IMR-90 (cell line): ENCODE measurements around the gene CALHM6. TPM values are rescaled to one million over a fixed set of nuclear protein-coding genes. Genes with fewer than 3 reads are reported as not detected.

Source experiments
- ATAC-seq: fragments of 200-7000 bp; cut with Tn5 transposase; 2 replicates; pipeline ENCODE4 v1.9.1; 2020; ENCODE audit warnings: low read depth, mild to moderate bottlenecking, moderate library complexity
- BruUV-seq: library from RNA; stranded (reverse); fragments of 400-500 nt; replicated peaks from 2 replicates; lab custom pipeline; 2021; lab: Mats Ljungman, UMichigan
- CTCF ChIA-PET: fragments of 300-600 bp; formaldehyde crosslinking; extraction: SDS; loops from one replicate; lab custom pipeline; 2021; ENCODE audit warnings: antibody characterized with exemption; lab: Yijun Ruan, JAX
- POLR2A ChIA-PET: fragments of 300-600 bp; sonication (Branson Sonifier 250); formaldehyde crosslinking; loops from one replicate; lab custom pipeline; 2022; ENCODE audit warnings: antibody characterized with exemption; ENCODE audit not compliant: unreplicated experiment; lab: Charles Lee
- DNase-seq: peaks from one replicate; pipeline ENCODE4 v3.0.0; 2013
- H2AFZ ChIP-seq: replicated peaks from 2 replicates; pipeline ENCODE3; 2013; ENCODE audit warnings: low read length, mild to moderate bottlenecking; ENCODE audit not compliant: poor library complexity
- H2AK5ac ChIP-seq: 2 replicates; pipeline ENCODE4 v1.6.1; 2013; ENCODE audit warnings: low read depth, low read length, inconsistent platforms
- H2AK9ac ChIP-seq: replicated peaks from 2 replicates; pipeline ENCODE3; 2013; ENCODE audit warnings: mild to moderate bottlenecking, low read depth, low read length, moderate library complexity; ENCODE audit not compliant: poor library complexity
- H2BK120ac ChIP-seq: 2 replicates; pipeline ENCODE4 v1.6.1; 2013; ENCODE audit warnings: low read depth, low read length, inconsistent platforms
- H2BK15ac ChIP-seq: 3 replicates; pipeline ENCODE4 v1.6.1; 2013; ENCODE audit warnings: low read depth, low read length, inconsistent platforms
- H2BK20ac ChIP-seq: 2 replicates; pipeline ENCODE4 v1.6.1; 2013; ENCODE audit warnings: low read depth, mild to moderate bottlenecking, inconsistent platforms, low read length, moderate library complexity
- H2BK5ac ChIP-seq: 2 replicates; pipeline ENCODE4 v1.6.1; 2013; ENCODE audit warnings: mild to moderate bottlenecking, low read depth, low read length, inconsistent platforms; ENCODE audit not compliant: poor library complexity, severe bottlenecking
- H3K14ac ChIP-seq: replicated peaks from 2 replicates; pipeline ENCODE4 v1.6.1; 2013; ENCODE audit warnings: low read depth, low read length, inconsistent platforms
- H3K18ac ChIP-seq: 2 replicates; pipeline ENCODE4 v1.6.1; 2013; ENCODE audit warnings: low read depth, low read length, control low read depth
- H3K23ac ChIP-seq: 2 replicates; pipeline ENCODE4 v1.6.1; 2013; ENCODE audit warnings: low read depth, low read length, inconsistent platforms
- H3K27ac ChIP-seq: 2 replicates; pipeline ENCODE4 v1.5.1; 2013; ENCODE audit warnings: mild to moderate bottlenecking, control low read depth, low read length; ENCODE audit not compliant: insufficient read depth
- H3K27me3 ChIP-seq: 2 replicates; pipeline ENCODE4 v1.6.1; 2013; ENCODE audit warnings: low read length; ENCODE audit not compliant: control insufficient read depth, insufficient read depth
- H3K36me3 ChIP-seq: 2 replicates; pipeline ENCODE4 v1.6.1; 2013; ENCODE audit warnings: low read length, mixed read lengths; ENCODE audit not compliant: control insufficient read depth, insufficient read depth
- H3K4ac ChIP-seq: 2 replicates; pipeline ENCODE4 v1.6.1; 2013; ENCODE audit warnings: low read depth, low read length, inconsistent platforms
- H3K4me1 ChIP-seq: 2 replicates; pipeline ENCODE4 v1.6.1; 2013; ENCODE audit warnings: low read length, mixed read lengths; ENCODE audit not compliant: control insufficient read depth, insufficient read depth
- H3K4me2 ChIP-seq: 2 replicates; pipeline ENCODE4 v1.6.1; 2013; ENCODE audit warnings: low read depth, mild to moderate bottlenecking, control low read depth, low read length, moderate library complexity
- H3K4me3 ChIP-seq: 2 replicates; pipeline ENCODE4 v1.5.1; 2013; ENCODE audit warnings: low read depth, mild to moderate bottlenecking, control low read depth, low read length, moderate library complexity; ENCODE audit not compliant: insufficient read depth
- H3K56ac ChIP-seq: 2 replicates; pipeline ENCODE4 v1.6.1; 2013; ENCODE audit warnings: low read length, inconsistent platforms; ENCODE audit not compliant: insufficient read depth; ENCODE audit errors: extremely low read depth
- H3K79me1 ChIP-seq, 2 experiments: 2 replicates each; pipeline ENCODE4 v1.6.1; 2013; ENCODE audit warnings: low read length in 2 of 2, inconsistent platforms in 1 of 2, low read depth in 1 of 2
- H3K9ac ChIP-seq: 2 replicates; pipeline ENCODE4 v1.6.1; 2013; ENCODE audit warnings: low read depth, low read length, control low read depth
- H3K9me1 ChIP-seq: 2 replicates; pipeline ENCODE4 v1.6.1; 2013; ENCODE audit warnings: low read length, inconsistent platforms; ENCODE audit not compliant: insufficient read depth
- H3K9me3 ChIP-seq: 2 replicates; pipeline ENCODE4 v1.6.1; 2013; ENCODE audit warnings: low read length; ENCODE audit not compliant: control insufficient read depth, insufficient read depth
- H4K20me1 ChIP-seq: 2 replicates; pipeline ENCODE4 v1.6.1; 2013; ENCODE audit warnings: low read length, inconsistent platforms; ENCODE audit not compliant: insufficient read depth
- H4K5ac ChIP-seq: 2 replicates; pipeline ENCODE4 v1.6.1; 2013; ENCODE audit warnings: mild to moderate bottlenecking, low read depth, low read length, control low read depth
- H4K8ac ChIP-seq, 2 experiments: 2 replicates each; pipeline ENCODE4 v1.6.1; 2013; ENCODE audit warnings: low read depth in 2 of 2, low read length in 2 of 2, control low read depth in 1 of 2, inconsistent platforms in 1 of 2
- H4K91ac ChIP-seq: 2 replicates; pipeline ENCODE4 v1.6.1; 2013; ENCODE audit warnings: low read depth, low read length, inconsistent platforms; ENCODE audit not compliant: insufficient read depth
- BHLHE40 ChIP-seq: fragments of 150-350 bp; IDR thresholded peaks from 2 replicates; pipeline ENCODE4 v1.6.1; 2016; ENCODE audit warnings: mild to moderate bottlenecking, low read depth, low read length
- WGBS, 2 experiments: methylation state at CpG; one replicate each; pipeline versions ENCODE4 v1.1.5 to v1.1.7; 2013; ENCODE audit warnings: missing lambda C conversion rate in 2 of 2; ENCODE audit not compliant: insufficient read length in 1 of 2; ENCODE audit errors: extremely low coverage in 2 of 2; 5-methylcytosine and 5-hydroxymethylcytosine counted together
- dilution Hi-C: fragments of 300-500 bp; cut with HindIII; formaldehyde crosslinking; loops from one replicate; pipeline ENCODE4 v1.14.3; 2018; ENCODE audit warnings: low sequenced_read_pairs; ENCODE audit not compliant: unreplicated experiment
- in situ Hi-C: fragments of 300-500 bp; cut with MboI; formaldehyde crosslinking; loops from 3 replicates; pipeline ENCODE4 v1.14.3; 2019; ENCODE audit warnings: low sequenced_read_pairs, inconsistent platforms, mixed read lengths
- intact Hi-C: fragments of 100-400 bp; cut with micrococcal nuclease; formaldehyde crosslinking; loops from 2 replicates; pipeline ENCODE4 v1.10.0; 2022
- polyA plus RNA-seq, 3 experiments: library from polyadenylated mRNA; depleted of rRNA; stranded (reverse); fragments of >200 nt; gene quantifications; 2 replicates each; pipeline ENCODE4 v1.2.3, GENCODE V29; 2012; ENCODE audit warnings: low replicate concordance in 1 of 3
- total RNA-seq: library from RNA; depleted of rRNA; stranded (reverse); fragments of >200 nt; gene quantifications from 2 replicates; pipeline ENCODE4 v1.2.3, GENCODE V29; 2012

CALHM6 gene
- total and polyA plus RNA-seq, 2 of the 4 experiments (the other 2 are of a cell fraction) = 0.72 to 1.5 TPM

- Histone ChIP-seq H4K20me1 (no peaks in the 10 kb centered on the region), H3K4me2 (no peak overlapping the region), H3K4me3 (no peak overlapping the region), H2BK15ac (no peak overlapping the region), H4K91ac (no peak overlapping the region), H4K5ac (no peak overlapping the region), H3K56ac (no peak overlapping the region), H3K27ac (no peak overlapping the region), H3K4ac (no peak overlapping the region), H2BK5ac (no peak overlapping the region), H3K9ac (no peak overlapping the region), H2BK20ac (no peak overlapping the region), H2BK120ac (no peak overlapping the region), H4K8ac (no peak overlapping the region), H2AK9ac (no peak overlapping the region), H3K23ac (no peak overlapping the region), H3K27me3 (no peaks in the 10 kb centered on the region; the same call in 1 of the 2 replicates), H3K9me1 (no peaks in the 10 kb centered on the region), H3K36me3 (no peaks in the 10 kb centered on the region), H3K4me1 (no peaks in the 10 kb centered on the region), H3K18ac (no peak overlapping the region), H2AFZ (no peak overlapping the region), H3K9me3 (no peaks in the 10 kb centered on the region), H3K14ac (no peak overlapping the region), H2AK5ac (no peak overlapping the region), H3K79me1 (no peaks in the 10 kb centered on the region)
- DNase-seq (no peak), ATAC-seq (no peak)
- no TSS peak for BruUV-seq
- in situ Hi-C loops (no loop called here), dilution Hi-C loops (no loop called here), intact Hi-C loops (no loop called here)
- ChIA-PET POLR2A (no interaction called here), CTCF (no interaction called here)
- no peak for TF ChIP-seq BHLHE40
- WGBS, 2 experiments = no CpG with 5 or more reads among the region's 2 CpGs
Measured at GRCh38 chr6:116483616-116484015, 22.4 kb downstream of the CALHM6 start.
